Measurements from ENCODE around the gene NPTX2. TPM values are rescaled to one million over a fixed set of nuclear protein-coding genes. Genes with fewer than 3 reads are reported as not detected.

NPTX2 gene
- total RNA-seq, 1 donor from 2014 or later = 5.1 TPM

- no peaks in the 10 kb centered on the region for H3K36me3 Mint-ChIP-seq (ENCODE audit: unreplicated experiment)
- no peak for TF ChIP-seq CTCF (IDR thresholded peaks at IDR 0.05)
- no peak overlapping the region for H3K4me3 Mint-ChIP-seq (ENCODE audit: unreplicated experiment)
- no peak for DNase-seq (ENCODE audit: extremely low spot score, unreplicated experiment)
- H3K27ac Mint-ChIP-seq (ENCODE audit: unreplicated experiment) = no peak overlapping the region
- peaks cover 5% of the 10 kb centered on the region for H3K9me3 Mint-ChIP-seq (ENCODE audit: unreplicated experiment)
- H3K27me3 Mint-ChIP-seq (ENCODE audit: unreplicated experiment) = no peaks in the 10 kb centered on the region
- no peaks in the 10 kb centered on the region for H3K4me1 Mint-ChIP-seq (ENCODE audit: unreplicated experiment)
These were observed 44.5 kb downstream of the NPTX2 start for GRCh38 chr7:98661607-98662006.

- Mint-ChIP-seq H3K27me3 (ENCODE audit: unreplicated experiment) (no peaks in the 10 kb centered on the region), H3K9me3 (ENCODE audit: unreplicated experiment) (peaks cover 5% of the 10 kb centered on the region), H3K4me3 (ENCODE audit: unreplicated experiment) (no peak overlapping the region), H3K4me1 (ENCODE audit: unreplicated experiment) (no peaks in the 10 kb centered on the region), H3K27ac (ENCODE audit: unreplicated experiment) (no peak overlapping the region), H3K36me3 (ENCODE audit: unreplicated experiment) (no peaks in the 10 kb centered on the region)
- no peak for TF ChIP-seq CTCF (IDR thresholded peaks at IDR 0.05)
- DNase-seq (ENCODE audit: extremely low spot score, unreplicated experiment) = no peak
These were observed 45.2 kb downstream of the NPTX2 start for GRCh38 chr7:98662289-98662688.

GRCh38 chr7:98664882-98665281 is 47.8 kb downstream of the NPTX2 start:
- no peak for DNase-seq (ENCODE audit: extremely low spot score, unreplicated experiment)
- Mint-ChIP-seq H3K4me1 (ENCODE audit: unreplicated experiment) (no peaks in the 10 kb centered on the region), H3K27me3 (ENCODE audit: unreplicated experiment) (no peaks in the 10 kb centered on the region), H3K27ac (ENCODE audit: unreplicated experiment) (no peak overlapping the region), H3K4me3 (ENCODE audit: unreplicated experiment) (no peak overlapping the region), H3K36me3 (ENCODE audit: unreplicated experiment) (no peaks in the 10 kb centered on the region), H3K9me3 (ENCODE audit: unreplicated experiment) (peaks cover 5% of the 10 kb centered on the region)
- TF ChIP-seq CTCF (IDR thresholded peaks at IDR 0.05) = no peak

- Mint-ChIP-seq H3K36me3 (ENCODE audit: unreplicated experiment) (no peaks in the 10 kb centered on the region), H3K4me1 (ENCODE audit: unreplicated experiment) (no peaks in the 10 kb centered on the region), H3K27ac (ENCODE audit: unreplicated experiment) (no peak overlapping the region), H3K27me3 (ENCODE audit: unreplicated experiment) (no peaks in the 10 kb centered on the region), H3K4me3 (ENCODE audit: unreplicated experiment) (no peak overlapping the region), H3K9me3 (ENCODE audit: unreplicated experiment) (peaks cover 5% of the 10 kb centered on the region)
- DNase-seq (ENCODE audit: extremely low spot score, unreplicated experiment) = no peak
- no peak for TF ChIP-seq CTCF (IDR thresholded peaks at IDR 0.05)
These were observed 51.2 kb downstream of the NPTX2 start for GRCh38 chr7:98668255-98668654.

GRCh38 chr7:98669329-98670000 is 52.4 kb downstream of the NPTX2 start:
- H3K4me1 Mint-ChIP-seq (ENCODE audit: unreplicated experiment) = no peaks in the 10 kb centered on the region
- H3K9me3 Mint-ChIP-seq (ENCODE audit: unreplicated experiment) = no peaks in the 10 kb centered on the region
- no peak for DNase-seq (ENCODE audit: extremely low spot score, unreplicated experiment)
- H3K36me3 Mint-ChIP-seq (ENCODE audit: unreplicated experiment) = no peaks in the 10 kb centered on the region
- TF ChIP-seq CTCF (IDR thresholded peaks at IDR 0.05) = no peak
- H3K4me3 Mint-ChIP-seq (ENCODE audit: unreplicated experiment) = no peak overlapping the region
- no peak overlapping the region for H3K27ac Mint-ChIP-seq (ENCODE audit: unreplicated experiment)
- H3K27me3 Mint-ChIP-seq (ENCODE audit: unreplicated experiment) = no peaks in the 10 kb centered on the region

Data from osteocyte (in vitro differentiated cells).